ENCODE results near the gene GPRIN3.
"Not testable (repeated sequence)": the region's sequence is repeated elsewhere in the genome, so short reads cannot be mapped to it uniquely, and the experiment has no call there.

Gene GPRIN3

GRCh38 chr4:89263265-89263664 is 44.3 kb downstream of the GPRIN3 start:
- DNase-seq (ENCODE audit: extremely low read depth in 1 of 2, low read depth in 1 of 2), result no peak

DNA sequence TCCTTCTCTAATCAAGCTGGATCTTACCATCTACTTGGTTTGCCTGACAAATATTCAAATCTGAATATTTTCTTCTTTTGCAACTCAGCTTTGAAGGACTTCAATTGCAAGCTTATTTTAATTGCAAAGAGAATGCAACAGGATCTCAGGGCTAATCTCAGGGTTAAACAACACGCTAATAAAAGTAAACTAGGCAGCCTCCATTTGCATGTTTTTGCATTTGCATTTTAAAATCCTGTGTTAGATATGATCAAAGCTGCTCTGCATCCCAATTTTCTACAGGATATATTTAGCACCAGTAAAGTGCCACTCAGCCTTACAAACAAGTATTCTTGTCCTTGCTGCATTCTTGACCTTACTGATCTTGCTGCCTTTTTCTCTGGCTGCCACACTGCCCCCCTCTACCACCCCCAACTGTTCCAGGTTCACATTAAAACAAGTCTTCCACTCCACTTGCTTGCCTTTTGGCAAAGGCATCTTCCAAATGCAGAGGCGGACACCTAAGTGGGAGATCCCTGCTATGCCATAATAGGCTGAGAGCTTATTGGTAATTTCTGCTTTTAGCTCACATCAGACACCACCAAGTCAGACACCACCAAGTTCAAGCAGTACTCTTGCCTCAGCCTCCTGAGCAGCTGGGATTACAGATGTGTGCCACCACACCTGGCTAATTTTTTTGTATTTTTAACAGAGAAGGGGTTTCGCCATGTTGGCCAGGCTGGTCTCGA is 48.1 kb downstream of the GPRIN3 start:
- DNase-seq (ENCODE audit: extremely low read depth in 1 of 2, low read depth in 1 of 2), result no peak

DNA sequence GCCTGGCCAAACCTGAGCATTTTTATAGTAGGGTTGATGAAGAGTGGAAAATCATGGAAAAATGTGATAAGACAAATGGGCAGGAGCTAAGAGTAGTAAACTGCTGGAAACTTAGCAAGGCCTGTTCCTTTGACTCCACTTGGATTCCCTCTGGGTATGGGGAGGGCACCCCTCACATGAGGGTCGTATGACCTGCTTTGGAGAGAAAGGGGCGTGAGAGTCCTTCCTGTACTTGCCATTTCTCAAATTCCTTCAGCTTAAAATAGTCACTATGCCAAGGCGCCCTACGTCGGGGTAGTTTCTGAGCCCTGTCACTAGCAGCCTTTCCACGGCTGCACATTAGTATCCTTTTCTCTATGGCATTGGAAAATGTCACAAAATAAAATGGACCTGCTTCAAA is 49.1 kb downstream of the GPRIN3 start:
- DNase-seq (ENCODE audit: extremely low read depth in 1 of 2, low read depth in 1 of 2), result no peak

DNA sequence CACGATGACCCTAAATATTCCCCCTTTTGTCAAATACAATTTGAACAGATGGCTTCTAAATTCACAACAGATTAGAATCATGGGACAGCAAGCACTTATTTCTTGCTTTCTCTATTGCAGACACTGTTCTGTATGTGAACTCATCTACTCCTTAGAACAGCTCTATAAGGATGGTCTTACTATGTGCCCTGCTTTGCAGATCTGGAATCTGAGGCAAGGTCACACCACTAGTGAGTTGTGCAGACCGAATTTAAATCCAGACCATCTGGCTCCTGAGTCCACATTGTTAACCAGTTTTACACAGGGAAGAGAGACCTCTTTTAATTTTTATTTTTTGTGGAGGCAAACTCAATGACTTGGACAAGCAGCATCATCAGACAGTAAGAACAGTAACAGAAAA is 50.2 kb downstream of the GPRIN3 start:
- no peak for DNase-seq (ENCODE audit: extremely low read depth in 1 of 2, low read depth in 1 of 2)

DNA sequence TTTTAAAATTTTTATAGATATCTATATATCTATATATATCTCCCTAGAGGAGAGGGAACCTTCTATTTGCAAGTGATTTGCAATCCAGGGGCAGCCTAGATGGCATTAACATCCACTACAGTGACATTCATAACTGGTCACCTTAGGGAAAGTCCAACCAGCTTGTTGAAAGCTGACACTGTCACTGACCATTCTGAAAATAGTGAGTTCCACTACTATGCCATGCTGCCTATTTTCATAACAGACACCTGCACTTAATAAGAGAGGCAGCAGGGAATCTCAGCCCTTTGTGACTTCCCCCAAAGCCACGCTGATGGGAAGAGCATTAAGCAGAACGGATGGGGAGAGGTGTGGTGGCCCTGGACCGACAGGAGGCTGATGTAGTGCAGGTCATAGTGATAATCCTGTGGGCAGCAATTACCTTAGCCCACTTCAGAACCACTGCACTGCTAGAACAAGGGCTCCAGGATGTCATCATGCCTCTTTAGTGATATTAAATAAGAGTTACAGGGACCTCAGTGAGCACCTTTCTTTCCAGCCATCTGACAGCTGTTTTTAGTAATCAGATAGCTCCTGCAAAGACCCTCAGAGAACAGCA is 51.3 kb downstream of the GPRIN3 start:
- no peak for DNase-seq (ENCODE audit: extremely low read depth in 1 of 2, low read depth in 1 of 2)

- DNase-seq (ENCODE audit: extremely low read depth in 1 of 2, low read depth in 1 of 2), result no peak
These were observed 52.8 kb downstream of the GPRIN3 start for GRCh38 chr4:89254847-89255246.

- DNase-seq (ENCODE audit: extremely low read depth in 1 of 2, low read depth in 1 of 2), result not testable (repeated sequence)
These were observed 53.3 kb downstream of the GPRIN3 start for GRCh38 chr4:89254347-89254746.

DNA sequence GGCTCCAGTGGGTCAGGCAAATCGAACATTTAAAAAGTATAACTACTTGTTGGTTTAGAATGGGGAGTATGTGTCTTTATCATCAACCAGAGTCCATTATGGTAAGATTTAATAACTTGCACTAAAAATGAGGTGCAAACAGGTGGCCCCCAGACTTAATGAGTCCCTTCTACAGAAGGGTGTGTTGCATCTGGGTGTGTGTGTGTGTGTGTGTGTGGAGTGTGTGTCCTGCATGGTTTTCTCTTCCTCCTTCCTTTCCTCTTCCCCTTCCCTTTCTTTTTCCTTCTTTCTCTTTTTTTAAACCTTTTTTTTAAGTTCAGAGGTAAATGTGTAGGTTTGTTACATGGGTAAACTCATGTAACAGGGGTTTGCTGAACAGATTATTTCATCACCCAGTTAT is 53.7 kb downstream of the GPRIN3 start:
- DNase-seq (ENCODE audit: extremely low read depth in 1 of 2, low read depth in 1 of 2), result no peak

GRCh38 chr4:89253311-89253710 is 54.3 kb downstream of the GPRIN3 start:
- DNase-seq (ENCODE audit: extremely low read depth in 1 of 2, low read depth in 1 of 2), result no peak

DNA sequence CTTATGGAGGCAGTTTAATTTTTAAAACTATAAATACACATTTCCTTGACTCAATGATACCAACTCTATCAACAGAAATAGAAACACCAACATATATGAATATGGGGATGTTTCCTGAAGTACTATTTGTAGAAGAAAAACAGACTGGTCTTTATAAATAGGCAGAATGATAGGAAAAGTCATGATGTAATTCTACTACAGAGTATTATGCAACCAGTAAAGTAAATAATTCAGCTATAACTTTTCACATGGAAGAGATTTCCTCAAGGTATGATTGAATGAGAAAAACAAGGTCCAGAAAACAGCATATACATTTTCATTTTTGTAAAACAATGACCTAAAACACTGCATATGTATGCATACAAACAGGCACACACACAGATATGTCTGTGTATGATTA is 56.2 kb downstream of the GPRIN3 start:
- DNase-seq (ENCODE audit: extremely low read depth in 1 of 2, low read depth in 1 of 2), result no peak

DNA sequence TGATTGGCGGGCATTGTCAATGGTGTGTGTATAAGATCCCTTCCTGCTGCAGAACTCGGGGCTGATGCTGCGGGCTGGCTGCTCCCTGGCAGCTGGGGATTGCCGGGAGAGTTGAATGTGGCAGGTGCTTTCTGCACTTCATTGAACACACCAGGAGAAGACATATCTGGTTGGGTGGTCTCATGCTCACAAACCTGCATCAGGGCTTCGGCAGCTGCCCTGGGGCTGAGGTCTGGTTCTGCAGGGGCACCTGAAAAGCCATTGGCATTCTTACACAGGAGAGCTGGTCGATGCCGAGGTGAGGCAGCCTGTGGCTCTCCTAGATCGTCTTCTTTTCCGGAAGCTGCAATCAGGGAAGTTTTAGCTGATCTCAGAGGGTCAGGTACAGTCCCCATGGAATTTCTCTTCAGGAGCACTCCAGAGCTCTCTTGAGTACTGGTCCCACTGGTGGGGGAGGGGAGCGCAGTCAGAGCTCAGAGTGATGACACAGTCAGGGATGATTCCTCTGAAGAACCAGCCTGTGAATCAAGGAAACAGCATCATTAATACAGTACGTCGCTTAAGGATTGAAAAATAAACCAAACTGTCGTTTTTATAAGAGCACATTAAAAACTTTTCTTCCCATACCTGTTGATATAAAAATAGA is 57.8 kb downstream of the GPRIN3 start:
- no peak for DNase-seq (ENCODE audit: extremely low read depth in 1 of 2, low read depth in 1 of 2)

DNA sequence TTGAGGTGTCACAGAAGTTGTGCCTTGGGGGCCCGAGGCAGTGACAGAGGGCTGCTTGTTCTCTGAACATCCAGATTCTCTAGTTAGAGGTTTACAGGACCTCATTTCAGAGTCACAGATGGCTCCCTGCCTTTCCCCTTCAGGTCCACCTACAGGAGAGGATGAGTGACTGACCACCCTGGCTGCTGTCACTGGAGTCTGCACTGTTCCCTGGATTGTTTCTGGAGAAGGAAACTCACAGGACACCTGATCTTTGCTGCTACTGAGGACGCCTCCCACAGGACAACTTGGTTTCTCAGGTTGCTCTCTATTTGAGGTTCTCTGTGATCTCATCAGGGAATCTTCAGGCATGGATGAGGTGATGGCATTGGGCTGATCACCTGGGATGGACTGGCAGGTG is 58.3 kb downstream of the GPRIN3 start:
- no peak for DNase-seq (ENCODE audit: extremely low read depth in 1 of 2, low read depth in 1 of 2)

DNA sequence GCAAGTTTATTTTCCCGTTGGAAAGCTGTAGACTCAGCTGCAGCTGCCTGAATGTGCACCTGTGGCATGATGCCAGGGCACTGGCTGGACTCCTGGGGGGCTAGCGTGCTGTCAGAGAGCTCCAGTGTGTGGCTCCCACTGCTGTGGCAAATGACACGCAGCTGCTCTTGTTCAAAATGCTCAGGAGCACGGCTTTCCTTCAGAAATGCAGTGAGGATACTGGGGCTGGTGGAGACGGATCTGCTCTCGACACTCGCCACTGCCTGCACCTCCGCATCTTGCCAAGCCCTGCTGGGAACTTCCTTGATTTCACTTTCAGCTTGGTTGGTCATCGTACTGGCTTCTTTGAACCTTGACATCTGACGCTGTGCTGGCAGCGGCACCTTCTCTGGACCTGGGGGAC is 58.7 kb downstream of the GPRIN3 start:
- DNase-seq (ENCODE audit: extremely low read depth in 1 of 2, low read depth in 1 of 2), result no peak

- no peak for DNase-seq (ENCODE audit: extremely low read depth in 1 of 2, low read depth in 1 of 2)
These were observed 59.6 kb downstream of the GPRIN3 start for GRCh38 chr4:89247951-89248350.

- no peak for DNase-seq (ENCODE audit: extremely low read depth in 1 of 2, low read depth in 1 of 2)
These were observed 62.1 kb downstream of the GPRIN3 start for GRCh38 chr4:89245459-89245858.

DNA sequence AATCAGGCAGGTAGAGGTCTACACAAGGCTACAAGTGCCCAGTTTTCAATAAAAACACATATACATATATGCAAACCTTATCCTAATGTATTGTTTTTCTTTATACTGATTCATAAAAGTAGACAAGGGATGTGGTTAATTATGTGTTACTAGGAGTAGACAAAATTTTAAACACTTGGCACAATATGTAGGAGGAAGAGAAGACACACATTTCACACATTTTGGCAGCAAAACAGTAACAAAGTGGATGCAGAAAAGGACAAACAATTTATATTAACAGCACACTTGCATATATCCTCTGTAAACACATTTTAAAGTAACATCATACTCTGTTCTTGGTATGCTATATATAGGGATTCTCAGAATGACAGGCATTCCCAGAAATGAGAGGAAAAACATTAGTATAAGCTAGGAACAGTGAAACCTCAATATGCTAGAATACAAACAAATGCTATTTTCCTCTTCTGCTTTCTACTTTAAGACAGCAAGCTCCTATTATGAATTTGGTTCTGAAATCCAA is 63.8 kb downstream of the GPRIN3 start:
- no peak for DNase-seq (ENCODE audit: extremely low read depth in 1 of 2, low read depth in 1 of 2)

GRCh38 chr4:89242864-89243732 is 64.5 kb downstream of the GPRIN3 start:
- DNase-seq (ENCODE audit: extremely low read depth in 1 of 2, low read depth in 1 of 2), result no peak

- DNase-seq (ENCODE audit: extremely low read depth in 1 of 2, low read depth in 1 of 2), result no peak
These were observed 65.4 kb downstream of the GPRIN3 start for GRCh38 chr4:89242216-89242615.

GRCh38 chr4:89230271-89230670 is 77.3 kb downstream of the GPRIN3 start:
- no peak for DNase-seq (ENCODE audit: extremely low read depth in 1 of 2, low read depth in 1 of 2)

DNA sequence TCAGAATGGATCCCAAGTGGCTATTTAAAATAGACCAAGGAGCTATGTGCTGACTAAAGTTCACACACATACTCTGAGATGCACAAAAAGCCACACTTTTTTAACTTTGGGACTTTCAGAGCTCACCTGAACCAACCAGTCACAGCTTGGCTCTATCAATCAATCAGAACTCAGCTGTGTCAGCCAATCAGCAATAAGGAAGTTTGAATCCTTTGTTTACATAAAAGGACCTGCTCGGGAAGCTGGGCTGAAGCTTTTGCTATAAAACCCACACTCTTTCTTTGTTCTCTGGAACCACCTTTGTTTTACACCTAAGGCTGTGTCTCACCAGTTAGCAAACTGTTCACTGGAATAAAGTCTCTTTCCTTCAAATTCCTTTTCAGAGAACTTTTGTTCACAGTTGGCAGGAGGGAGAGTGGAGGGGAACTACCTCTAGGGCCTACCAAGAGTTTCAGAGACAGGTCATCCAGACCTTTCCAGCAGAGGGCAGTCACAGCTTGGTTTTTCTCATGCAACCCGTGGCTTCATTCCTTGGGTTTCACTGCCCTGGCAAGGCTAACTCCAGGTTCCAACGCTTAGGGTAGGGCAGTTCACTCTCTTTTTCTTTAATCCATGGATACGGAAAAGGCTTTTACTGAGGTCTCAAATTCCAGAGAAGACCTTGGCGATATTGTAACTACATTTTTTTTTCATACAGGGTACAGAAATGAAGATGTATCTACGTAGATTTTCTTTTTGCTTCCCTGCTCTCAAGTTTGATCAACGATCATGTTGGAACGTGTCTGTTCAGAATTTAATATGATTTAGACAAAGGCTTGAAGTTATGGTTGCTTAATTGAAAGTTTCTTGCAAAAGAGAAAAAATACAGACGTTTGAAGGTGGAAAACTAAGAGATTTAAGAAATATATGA is 80.7 kb downstream of the GPRIN3 start:
- DNase-seq (ENCODE audit: extremely low read depth in 1 of 2, low read depth in 1 of 2), result peak; percentile 16 to 43
